NCI-H1092 (cell line): Measurements from ENCODE around the gene SCAF8.
"Not testable (repeated sequence)": the region's sequence is repeated elsewhere in the genome, so short reads cannot be mapped to it uniquely, and the experiment has no call there.

Experiments used
- DNase-seq: peaks from one replicate; lab custom pipeline; 2025; lab: John Stamatoyannopoulos, UW

Gene SCAF8

DNA sequence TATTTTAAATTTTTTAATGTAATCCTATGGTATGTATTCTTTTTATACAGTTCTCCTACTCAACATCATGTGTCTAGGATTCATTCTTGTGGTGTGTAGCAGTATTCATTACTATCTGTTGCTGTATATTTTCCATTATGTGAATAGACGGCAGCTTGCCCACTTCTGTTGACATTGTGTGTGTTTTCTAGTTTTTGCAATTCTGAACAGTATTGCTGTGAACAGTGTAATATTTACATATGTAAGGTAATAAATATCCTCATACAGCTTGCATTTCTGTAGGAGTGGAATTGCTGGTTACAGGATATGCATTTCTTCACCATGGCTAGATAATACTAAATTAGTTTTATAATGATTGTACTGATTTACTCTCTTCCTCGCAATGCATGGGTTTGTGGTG, 51.9 kb downstream of the SCAF8 start:
- DNase-seq: no peak

DNA sequence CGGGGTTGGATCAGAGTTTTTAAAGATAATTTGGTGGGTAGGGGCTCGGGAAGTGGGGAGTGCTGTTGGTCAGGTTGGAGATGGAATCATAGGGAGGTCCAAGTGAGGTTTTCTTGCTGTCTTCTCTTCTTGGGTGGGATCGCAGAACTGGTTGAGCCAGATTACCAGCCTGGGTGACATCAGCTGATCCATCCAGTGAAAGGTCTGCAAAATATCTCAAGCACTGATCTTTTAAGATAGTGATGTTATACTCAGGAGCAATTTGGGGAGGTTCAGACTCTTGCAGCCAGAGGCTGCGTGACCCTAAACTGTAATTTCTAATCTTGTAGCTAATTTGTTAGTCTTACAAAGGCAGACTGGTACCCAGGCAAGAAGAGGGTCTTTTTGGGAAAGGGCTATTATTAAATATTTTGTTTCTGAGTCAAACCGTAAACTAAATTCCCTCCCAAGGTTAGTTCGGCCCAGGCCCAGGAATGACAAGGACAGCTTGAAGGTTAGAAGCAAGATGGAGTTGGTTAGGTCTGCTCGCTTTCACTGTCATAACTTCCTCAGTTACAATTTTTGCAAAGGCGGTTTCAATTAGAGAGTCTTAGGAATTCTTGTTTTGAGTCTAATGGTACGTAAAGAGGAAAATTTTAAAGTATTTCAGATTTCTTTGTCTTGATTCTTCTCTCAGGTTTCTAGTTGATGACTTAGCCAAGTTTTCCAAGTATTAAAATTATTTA, 53.1 kb downstream of the SCAF8 start:
- no peak for DNase-seq

DNA sequence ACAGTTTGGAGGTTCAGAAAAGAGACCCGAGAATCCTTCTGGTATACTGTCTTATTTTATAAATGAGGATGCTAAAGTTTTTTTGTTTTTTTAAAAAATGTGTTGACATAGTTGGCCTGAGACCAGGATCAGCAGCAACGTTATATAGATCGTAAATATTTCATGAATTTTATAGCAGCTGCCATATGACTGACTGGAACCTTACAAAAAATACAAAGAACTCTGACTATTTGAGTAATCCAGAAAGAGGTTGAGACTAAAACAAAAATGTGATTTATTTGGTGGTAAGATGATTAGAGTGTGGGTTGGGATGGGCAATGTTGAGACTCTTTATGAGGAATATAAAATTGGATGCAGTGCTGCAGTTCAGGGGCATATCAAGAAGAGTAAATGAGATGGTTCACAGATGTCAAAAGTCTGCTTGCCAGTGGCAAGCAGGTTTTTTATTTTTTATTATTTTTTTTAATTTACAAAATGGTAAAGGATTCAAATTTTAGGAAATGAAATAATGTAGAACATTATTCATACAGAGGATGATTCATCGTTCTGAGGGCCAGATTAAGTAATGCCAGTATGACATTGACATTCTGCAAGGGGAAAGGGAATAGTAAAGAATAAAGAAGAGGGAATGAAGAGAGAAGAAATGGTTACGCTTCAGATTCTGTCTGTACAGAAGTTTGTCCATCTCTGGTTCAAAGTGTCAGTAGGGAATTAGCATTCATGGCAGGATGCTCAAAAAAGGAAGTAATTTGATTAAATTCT, 58.5 kb downstream of the SCAF8 start:
- no peak for DNase-seq

DNA sequence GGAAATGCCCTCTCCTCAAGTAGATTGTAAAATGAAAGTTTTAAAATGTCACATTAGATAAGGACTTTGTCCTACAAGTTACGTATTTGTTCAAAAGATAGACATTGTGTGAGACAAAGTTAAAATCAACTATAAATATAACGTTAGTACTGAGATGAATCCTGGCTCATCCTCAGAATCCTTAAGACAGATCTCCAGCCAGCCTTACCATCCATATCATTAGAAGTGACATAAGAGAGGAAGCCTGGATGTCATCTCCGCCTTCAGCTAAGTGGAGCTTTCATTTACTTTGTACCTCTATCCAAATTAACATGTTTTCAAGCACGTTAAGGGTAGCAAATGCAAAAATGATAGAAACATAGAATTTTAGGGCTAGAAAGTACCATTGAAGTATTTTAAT, 59.1 kb downstream of the SCAF8 start:
- DNase-seq: no peak

DNA sequence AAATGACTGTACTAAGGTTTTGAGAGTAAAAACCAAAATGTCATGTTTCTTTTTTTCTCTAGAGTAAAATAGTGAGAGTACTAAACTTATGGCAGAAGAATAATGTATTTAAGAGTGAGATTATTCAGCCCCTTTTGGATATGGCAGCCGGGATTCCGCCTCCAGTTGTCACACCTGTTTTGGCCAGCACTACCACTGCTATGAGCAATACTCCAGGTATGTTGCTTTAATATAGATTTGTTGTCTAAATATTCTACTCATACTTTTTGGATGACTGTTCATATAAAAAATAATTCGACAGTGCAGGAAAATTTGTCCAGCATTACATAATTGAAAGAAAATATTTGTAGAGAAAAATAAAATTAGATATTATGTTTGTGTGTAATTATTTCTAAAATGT, 59.5 kb downstream of the SCAF8 start:
- no peak for DNase-seq

DNA sequence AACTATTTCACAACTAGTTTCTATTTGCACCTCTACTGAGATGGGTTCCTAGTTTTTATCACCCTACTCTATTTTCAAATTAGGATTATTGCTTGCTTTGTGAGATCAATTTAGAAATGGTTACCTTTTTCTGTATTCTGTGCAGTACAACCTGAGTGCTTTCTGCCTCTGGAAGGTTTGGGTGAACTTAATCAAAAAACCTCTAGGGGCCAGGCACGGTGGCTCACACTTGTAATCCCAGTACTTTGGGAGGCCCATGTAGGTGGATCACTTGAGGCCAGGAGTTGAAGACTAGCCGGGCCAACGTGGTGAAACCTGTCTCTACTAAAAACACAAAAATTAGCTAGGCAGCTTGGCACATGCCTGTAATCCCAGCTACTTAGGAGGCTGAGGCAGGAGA, 63.3 kb downstream of the SCAF8 start:
- no peak for DNase-seq

DNA sequence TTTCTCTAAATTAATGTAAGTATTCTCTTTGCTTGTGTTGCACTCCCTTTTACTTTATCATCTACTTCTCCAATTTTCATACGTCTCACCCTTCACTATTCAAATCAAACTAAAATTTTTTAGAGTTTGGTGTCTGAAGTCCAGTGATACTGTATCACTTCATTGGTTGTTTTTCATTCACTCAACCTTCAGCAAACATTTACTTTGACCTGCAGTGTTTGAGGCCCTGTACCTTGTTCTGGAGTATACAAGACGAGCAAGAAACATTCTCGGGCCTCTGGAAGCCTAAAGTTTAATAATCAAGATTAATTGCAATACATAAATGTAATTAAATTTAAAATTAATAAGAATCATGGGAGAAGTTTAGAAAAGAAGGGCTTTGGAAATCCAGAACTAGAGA, 64.6 kb downstream of the SCAF8 start:
- no peak for DNase-seq

DNA sequence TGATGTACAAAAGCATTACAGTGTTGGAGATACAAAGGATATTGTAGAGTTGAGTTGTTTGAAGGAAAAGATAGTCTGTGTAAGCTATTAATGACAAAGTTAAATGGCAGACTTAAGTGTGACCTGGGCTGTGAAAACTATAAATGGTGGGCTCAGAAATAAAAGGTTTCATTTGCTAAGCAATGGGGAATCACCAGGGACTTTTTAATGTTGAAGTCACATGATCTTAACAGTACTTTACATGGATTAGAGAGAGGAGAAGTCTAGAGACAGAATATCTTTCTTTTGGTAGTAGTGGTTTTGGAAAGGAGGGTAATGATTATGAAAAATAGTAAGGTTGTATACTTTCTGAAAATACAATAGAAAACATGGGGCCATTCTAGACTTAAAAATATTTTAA, 67.1 kb downstream of the SCAF8 start:
- no peak for DNase-seq

DNA sequence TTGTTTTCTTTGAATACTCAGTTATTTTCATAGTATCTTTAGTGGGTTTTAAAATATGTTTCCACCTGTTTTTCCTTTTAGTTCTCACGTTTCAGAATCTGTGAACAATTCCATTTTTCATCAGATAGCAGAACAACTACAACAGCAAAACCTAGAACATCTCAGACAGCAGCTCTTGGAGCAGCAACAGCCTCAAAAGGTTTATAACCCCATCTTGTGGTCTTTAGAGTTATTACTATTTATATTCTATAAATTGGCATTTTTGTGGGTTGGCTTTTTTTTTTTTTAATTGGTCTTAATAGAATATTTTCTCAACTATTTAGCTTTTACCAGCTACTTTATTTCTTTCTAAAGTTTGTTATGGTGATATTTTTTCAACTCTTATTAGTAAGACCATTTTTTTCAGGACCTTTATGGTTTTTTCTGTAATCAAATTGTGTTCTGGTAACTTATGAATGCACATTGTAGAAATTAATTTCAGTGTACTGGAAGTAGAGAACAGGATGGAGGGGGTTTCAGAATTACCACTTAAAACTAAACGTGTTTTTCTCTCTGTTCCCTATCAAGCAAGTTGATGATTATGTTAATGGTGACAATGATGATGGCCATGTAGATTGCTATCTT, 72.2 kb downstream of the SCAF8 start:
- DNase-seq: peak; percentile 1

DNA sequence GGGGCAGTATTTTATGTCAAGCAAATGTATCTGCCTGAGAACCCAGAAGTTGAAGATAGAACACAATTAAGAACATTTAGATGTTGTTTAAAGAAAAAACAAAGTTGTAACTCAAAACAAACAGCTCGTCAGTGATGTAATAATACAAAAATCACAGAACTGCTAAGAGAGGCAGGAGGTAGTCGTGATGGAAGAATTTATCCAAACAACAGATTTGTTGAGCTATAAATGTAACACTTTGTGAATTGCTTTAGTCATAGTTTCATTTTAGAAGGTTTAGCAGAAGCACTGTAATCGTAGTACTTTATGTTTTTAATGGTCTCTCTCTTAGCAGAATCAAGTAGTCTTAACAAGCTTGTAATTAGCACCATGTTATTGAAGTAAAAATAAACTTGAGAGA, 73.6 kb downstream of the SCAF8 start:
- DNase-seq: no peak

DNA sequence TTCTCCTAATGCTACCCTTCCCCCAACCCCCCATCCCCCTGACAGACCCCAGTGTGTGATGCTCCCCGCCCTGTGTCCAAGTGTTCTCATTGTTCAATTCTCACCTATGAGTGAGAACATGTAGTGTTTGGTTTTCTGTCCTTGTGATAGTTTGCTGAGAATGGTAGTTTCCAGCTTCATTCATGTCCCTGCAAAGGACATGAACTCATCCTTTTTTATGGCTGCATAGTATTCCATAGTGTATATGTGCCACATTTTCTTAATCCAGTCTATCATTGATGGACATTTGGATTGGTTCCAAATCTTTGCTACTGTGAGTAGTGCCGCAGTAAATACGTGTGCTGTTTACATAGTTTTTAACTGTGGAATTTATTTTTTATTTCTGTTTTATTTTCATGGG, 78.4 kb downstream of the SCAF8 start:
- DNase-seq: not testable (repeated sequence)

DNA sequence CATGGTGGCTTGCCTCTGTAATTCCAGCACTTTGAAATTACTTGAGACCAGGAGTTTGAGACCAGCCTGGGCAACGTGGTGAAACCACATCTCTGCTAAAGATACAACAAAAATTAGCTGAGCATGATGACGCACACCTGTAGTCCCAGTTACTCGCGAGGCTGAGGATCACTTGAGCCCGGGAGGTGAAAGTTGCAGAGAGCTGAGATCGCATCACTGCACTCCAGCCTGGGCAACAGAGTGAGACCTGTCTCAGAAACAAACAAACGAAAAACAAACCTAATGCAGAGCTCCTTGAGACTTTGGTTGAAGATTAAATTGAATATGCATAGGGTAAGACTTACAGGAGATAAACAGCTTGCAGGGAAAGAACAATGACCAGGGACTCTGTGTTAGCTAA, 80.8 kb downstream of the SCAF8 start:
- DNase-seq: no peak

DNA sequence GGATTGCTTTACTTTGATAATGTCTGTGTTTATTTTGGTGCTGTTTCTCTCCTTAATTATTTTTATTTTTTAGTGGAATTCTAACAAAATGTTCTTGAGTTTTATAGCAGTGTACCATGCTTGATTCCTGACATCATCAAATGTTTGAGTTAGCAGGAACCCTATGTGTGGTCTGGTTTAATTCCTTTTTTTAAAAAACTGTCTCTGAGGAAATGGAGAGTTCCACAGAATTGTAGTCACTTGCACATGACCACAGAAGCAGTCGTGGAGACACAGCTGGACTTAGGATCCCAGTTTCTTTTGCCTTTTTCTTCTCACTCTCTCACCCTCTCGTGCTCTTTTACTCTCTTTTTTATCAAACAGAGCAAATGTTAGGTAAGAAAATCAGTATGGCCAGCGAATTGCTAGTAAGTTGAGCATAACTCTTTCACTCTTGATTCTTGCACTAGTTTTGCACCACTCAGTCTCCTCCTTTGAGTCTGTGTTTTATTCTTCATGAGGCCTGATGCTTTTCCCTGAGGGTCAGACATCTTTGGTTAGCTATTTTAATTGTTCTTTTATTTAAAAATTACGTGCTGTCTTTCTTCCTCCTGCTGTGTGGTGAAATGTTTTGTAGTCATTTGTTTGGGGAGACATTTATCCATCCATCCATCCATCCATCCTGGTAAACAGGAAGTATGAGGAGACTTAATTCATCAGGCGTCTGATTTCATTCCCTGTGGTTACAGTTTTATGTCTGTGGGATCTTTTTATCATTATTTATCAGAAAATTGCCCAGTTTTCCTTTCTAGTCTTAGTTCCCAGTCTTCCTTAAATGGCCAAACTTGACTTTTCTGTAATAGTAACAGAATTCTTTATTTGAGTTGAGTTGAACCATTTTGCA, 83.0 kb downstream of the SCAF8 start:
- no peak for DNase-seq

DNA sequence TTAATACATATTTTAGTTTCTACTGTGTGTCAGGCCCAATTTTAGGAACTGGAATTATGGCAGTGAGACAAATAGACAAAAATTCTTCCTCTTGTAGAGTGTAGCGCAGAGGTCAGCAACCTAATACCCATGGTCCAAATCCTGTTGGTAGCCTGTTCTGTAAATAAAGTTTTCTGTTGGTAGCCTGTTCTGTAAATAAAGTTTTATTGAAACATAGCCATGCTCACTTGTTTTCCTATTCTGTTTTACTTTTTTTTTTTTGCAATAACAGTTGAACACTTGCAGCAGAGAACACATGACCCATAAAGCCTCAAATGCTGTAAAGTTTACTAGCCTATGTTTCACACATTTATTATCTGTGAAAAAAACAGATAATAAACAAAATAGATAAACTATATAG, 87.9 kb downstream of the SCAF8 start:
- DNase-seq: no peak

DNA sequence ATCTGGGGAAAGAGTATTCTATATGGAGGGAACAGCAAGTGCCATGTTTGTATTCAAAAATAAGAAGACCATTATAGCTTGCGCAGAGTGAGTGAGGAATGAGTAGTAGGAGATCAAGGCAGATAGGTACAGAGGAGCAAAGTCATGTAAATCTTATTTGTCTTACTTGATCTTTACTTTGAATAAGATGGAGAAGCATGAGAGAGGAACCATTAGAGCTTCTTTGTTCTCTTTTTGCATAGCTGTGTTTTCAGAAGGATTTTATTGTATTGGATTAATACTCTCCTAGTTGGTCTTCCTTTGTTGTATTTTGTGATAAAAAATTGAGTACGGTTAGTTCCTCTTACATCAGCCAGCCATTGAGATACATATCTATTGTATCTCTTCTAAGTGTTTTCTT, 88.4 kb downstream of the SCAF8 start:
- no peak for DNase-seq

DNA sequence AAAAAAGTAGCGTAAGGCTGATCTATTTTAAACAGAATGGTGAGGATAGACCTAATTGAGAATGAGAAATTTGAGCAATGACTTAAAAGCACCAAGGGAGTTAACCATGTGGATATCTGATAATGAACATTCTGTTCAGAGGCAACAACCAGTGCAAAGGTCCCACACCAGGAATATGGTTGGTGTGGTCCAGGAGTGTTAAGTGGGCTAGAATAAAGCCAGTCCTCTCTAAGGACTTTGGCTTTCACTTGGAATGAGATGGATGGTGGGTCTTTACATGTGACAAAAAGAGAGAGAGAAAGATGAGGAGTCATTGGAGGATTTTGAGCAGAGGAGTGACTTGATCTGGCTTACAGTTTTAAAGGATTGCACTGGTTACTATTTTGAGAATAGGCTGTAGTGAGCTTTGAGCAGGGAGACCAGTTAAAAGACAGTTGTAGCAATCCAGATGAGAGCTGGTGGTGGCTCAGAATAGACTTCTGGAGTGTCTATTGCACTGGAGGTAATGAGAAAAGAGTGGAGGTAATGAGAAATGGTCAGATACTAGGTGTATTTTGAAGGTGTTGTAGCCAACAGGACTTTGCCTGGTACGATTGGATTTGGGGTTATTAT, 89.8 kb downstream of the SCAF8 start:
- DNase-seq: no peak

DNA sequence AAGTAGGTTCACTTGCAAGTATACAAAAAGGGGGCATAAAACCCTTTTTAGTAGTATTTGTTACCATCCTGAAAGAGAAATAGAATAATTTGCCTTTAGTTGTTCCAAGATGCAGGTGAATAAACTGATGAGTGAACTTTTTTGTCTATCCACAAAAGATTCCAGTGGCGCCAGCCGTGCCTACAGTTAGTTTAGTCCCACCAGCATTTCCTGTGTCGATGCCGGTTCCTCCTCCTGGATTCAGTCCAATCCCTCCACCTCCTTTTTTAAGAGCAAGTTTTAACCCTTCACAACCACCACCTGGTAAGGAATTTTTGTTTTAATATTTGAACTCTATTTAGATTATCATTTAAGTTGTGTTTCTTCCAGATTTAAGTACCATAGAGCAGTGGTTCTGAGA, 90.9 kb downstream of the SCAF8 start:
- no peak for DNase-seq

DNA sequence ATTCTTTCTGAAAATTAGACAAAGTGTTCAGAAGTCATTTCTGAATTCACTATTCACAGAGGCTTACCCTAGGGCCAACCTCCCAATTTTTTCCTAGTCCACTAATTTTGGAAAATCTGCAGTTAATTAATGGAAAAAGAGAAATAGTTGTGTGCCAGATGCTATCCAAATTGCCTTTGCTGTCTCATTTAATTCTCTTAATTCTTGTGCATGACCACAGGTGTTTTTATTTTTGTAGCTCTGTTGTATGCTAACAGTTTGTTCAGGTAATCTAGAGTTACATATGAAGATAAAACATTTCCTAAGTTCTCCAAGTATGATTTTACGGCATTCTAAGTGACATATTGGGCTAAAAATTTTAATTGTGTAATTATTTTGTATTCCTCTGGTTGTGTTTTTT, 96.8 kb downstream of the SCAF8 start:
- DNase-seq: no peak

DNA sequence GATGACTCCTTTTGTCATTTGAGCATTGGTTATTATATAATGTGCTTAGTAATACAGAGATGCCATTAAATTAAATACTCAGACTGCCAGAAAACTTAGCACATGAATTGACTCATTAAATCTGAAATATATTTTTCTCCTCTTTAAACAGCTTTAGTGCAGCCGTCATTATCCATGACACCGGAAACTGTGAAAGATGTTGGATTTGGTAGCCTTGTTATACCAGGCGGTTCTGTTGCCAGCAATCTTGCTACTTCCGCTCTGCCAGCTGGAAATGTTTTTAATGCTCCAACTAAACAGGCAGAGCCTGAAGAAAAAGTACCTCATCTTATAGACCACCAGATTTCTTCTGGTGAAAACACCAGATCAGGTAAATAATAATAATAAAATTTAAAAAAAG, 97.6 kb downstream of the SCAF8 start:
- DNase-seq: no peak

DNA sequence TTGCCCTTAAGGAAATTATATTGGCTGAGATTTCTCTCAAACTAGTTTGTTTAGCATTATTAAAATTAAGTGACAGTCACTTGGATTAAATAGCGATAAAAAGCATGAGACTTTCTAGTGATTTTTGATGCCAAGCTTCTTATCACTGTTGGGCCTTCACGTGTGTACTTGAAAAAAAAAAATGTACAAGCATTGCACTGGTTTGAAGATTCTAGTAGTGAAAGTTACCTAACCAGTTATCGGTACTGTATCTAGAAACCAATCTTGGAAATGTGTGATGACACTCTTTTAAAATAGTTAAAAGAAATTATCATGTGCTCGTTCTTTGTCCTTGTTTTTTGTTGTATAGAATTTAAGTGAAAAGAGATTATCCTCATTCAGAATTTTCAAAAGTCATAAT, 102.1 kb downstream of the SCAF8 start:
- DNase-seq: no peak

DNA sequence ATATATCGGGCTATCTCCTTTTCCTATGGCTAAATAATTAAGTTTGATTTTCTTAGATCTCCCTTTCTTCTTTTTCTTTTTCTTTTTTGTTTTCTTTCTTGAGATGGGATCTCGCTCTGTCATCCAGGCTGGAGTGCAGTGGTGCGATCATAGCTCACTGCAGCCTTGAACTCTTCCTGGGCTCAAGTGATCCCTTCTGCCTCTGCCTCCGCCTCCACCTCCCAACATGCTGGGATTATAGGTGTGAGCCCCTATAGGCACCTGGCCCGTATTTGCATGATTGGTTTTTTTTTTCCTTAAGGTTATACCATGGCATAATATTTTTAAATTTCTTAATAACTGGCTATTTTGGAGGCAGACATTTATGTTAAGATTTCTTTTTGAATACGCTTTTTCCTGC, 106.3 kb downstream of the SCAF8 start:
- no peak for DNase-seq

DNA sequence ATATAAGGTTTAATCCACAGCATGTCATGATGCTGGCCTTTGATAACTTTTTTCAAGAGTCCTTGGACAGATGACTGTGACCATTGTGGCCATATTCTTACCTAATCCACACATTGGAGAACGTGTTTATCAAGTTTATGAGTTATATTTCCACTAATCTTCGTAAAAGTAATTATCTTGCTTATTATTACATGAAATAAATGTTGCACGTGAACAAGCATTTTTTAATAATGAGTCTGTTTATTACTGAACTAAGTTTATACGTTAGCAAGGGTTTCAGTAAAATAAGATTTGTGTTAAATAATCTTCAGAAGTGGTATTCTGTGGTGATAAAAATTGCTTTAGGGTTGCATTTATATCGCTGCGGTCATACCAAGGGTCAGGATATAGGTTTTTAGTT, 107.1 kb downstream of the SCAF8 start:
- no peak for DNase-seq
